Peyer's patch (tissue), 4 donors: Measurements from ENCODE around the gene HOXA6. TPM values are rescaled to one million over a fixed set of nuclear protein-coding genes. Genes with fewer than 3 reads are reported as not detected.

Source experiments
- DNase-seq, 3 donors: peaks; one replicate each; pipeline ENCODE4 v3.0.0-alpha.2; 2017 to 2019
- H3K27ac ChIP-seq, 4 donors: fragments of 200-600 bp; sonication (generic); one replicate each; pipeline ENCODE4 v1.5.1; 2016 to 2019
- H3K27me3 ChIP-seq, 2 donors: fragments of 200-600 bp; sonication (generic); one replicate each; pipeline ENCODE4 v1.5.1; 2019
- H3K36me3 ChIP-seq, 3 donors: fragments of 200-600 bp; sonication (generic); one replicate each; pipeline ENCODE4 v1.5.1; 2016 to 2019
- H3K4me1 ChIP-seq, 4 donors: fragments of 200-600 bp; sonication (generic); one replicate each; pipeline ENCODE4 v1.5.1; 2016 to 2019
- H3K4me3 ChIP-seq, 4 donors: fragments of 200-600 bp; sonication (generic); 1 replicate in 3 of 4; 2 replicates in 1 of 4; pipeline ENCODE4 v1.5.1; 2016 to 2019; ENCODE audit warnings: mild to moderate bottlenecking in 1 of 4
- H3K9me3 ChIP-seq, 4 donors: fragments of 200-600 bp; sonication (generic); one replicate each; pipeline ENCODE4 v1.5.1; 2016 to 2019; ENCODE audit warnings: mild to moderate bottlenecking in 1 of 4
- CTCF ChIP-seq, 6 experiments: fragments of 450-650 bp in 4 of 6; fragments of 200-600 bp in 2 of 6; sonication (generic) in 1 of 6; IDR thresholded peaks; one replicate each; pipeline ENCODE4 v1.5.1; 2017 to 2019; ENCODE audit warnings: antibody characterized with exemption in 6 of 6, mild to moderate bottlenecking in 3 of 6, moderate library complexity in 1 of 6
- POLR2A ChIP-seq, 2 donors: fragments of 450-650 bp; IDR thresholded peaks; one replicate each; pipeline ENCODE4 v1.5.1; 2017; ENCODE audit warnings: antibody characterized with exemption in 2 of 2, mild to moderate bottlenecking in 2 of 2, moderate library complexity in 2 of 2
- total RNA-seq, 4 donors: library from RNA; depleted of rRNA; stranded (reverse); fragments of >200 nt; gene quantifications; one replicate each; pipeline ENCODE4 v1.1.0, GENCODE V29; 2016

The HOXA6 gene
- total RNA-seq, result 10 to 100 TPM; 18.7 to 45.0 (median 30.7) TPM

- Histone ChIP-seq H3K27ac (peak within 1 kb of the TSS; percentile 66 to 96 (median 79)), H3K4me1 (peaks cover 0 to 36% (median 11%) of the 10 kb centered on the region in 4 donors), H3K9me3 (no peaks in the 10 kb centered on the region), H3K4me3 (peak within 1 kb of the TSS; percentile 18 to 75 (median 47)), H3K27me3 (no peaks in the 10 kb centered on the region), H3K36me3 (peaks cover 0 to 9% (median 0%) of the 10 kb centered on the region in 3 donors)
- no peak for TF ChIP-seq CTCF (IDR thresholded peaks at IDR 0.05)
- peak in 1 of 2 donors; percentile 36 for TF ChIP-seq POLR2A (IDR thresholded peaks at IDR 0.05)
- DNase-seq, result peak in 2 of 3 donors; percentile 79 to 88
These were observed at the start of gene HOXA6 for GRCh38 chr7:27147199-27148030. HOXA6 (minus strand) TSS chr7:27147774; CDS start chr7:27147749, 25 bp downstream.

DNA sequence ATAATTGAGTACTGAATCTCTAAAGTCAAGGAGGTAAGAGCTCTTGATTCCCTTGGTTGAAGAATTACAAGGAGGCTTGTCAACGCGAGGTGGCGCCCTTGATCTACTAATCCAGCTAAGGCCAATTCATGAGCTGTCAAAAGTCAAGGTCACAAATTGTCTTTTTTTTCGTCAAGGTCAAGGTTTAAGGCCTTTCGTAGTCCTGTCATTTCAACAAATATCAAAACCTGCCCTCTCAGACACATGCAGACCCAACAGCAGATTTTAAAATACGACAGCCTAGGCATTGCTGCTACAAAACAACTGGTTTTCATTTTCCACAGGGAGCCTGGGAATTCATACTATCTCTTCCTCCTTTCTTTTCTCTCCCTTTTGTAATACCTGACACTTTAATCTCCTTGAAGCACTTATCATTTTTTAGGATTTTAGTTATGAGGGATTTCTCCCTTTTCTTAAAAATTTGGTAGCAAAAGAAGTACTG, 48.8 kb upstream of the HOXA6 start:
- H3K27me3 ChIP-seq, result peaks cover 0 to 88% of the 10 kb centered on the region in 2 donors
- H3K9me3 ChIP-seq, result peaks cover 0 to 6% (median 0%) of the 10 kb centered on the region in 4 donors
- no peak overlapping the region for H3K4me3 ChIP-seq
- H3K27ac ChIP-seq, result no peak overlapping the region
- peak; percentile 82 to 95 (median 87) for DNase-seq
- no peaks in the 10 kb centered on the region for H3K36me3 ChIP-seq
- H3K4me1 ChIP-seq, result peaks cover 8 to 45% (median 25%) of the 10 kb centered on the region in 4 donors
- TF ChIP-seq POLR2A (IDR thresholded peaks at IDR 0.05) (no peak), CTCF (IDR thresholded peaks at IDR 0.05) (peak; percentile 14 to 87 (median 76))

DNA sequence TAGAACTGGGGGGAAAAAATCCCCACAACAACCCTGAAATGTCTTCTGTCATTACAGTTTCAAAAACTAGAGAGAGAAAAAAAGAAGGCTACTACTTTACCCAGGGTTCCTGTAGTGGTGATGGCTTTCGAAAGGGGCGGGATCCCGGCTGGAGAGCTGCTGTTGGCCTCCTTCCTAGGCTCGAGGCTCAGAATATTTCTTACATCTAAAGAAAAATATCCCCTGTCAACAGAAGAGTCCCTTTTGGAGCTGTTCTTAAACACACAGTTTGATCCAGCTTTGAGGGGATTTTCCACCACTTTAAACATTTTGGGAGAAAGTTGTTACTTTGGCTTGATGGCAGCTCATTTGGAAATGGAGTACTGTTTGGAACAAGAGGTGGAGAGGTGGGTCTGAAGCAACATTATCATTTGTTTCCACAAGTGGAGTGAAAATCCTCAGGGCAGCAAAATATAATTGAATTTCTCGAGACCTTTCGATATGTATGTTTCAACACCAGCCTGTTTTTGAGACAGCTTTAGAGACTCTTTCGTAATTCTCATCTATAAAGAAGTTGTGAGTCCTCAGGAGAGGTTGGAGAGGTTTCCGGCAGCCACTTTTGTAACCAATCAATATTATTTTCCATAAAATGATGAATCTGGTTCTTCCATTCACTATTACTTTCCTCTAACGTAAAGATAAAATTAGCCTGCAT, 47.3 kb upstream of the HOXA6 start:
- no peak for DNase-seq
- TF ChIP-seq POLR2A (IDR thresholded peaks at IDR 0.05) (no peak), CTCF (IDR thresholded peaks at IDR 0.05) (no peak)
- Histone ChIP-seq H3K9me3 (peaks cover 0 to 6% (median 0%) of the 10 kb centered on the region in 4 donors), H3K27me3 (peaks cover 0 to 88% of the 10 kb centered on the region in 2 donors), H3K27ac (no peak overlapping the region), H3K36me3 (no peaks in the 10 kb centered on the region), H3K4me1 (peaks cover 8 to 30% (median 15%) of the 10 kb centered on the region in 4 donors), H3K4me3 (no peak overlapping the region)

GRCh38 chr7:27194002-27194352, 46.4 kb upstream of the HOXA6 start:
- no peak overlapping the region for H3K4me3 ChIP-seq
- peaks cover 3 to 90% of the 10 kb centered on the region in 2 donors for H3K27me3 ChIP-seq

More at GRCh38 chr7:27194002-27194352, 46.4 kb upstream of the HOXA6 start:
- TF ChIP-seq CTCF (IDR thresholded peaks at IDR 0.05), result no peak
- no peak for TF ChIP-seq POLR2A (IDR thresholded peaks at IDR 0.05)
- H3K27ac ChIP-seq, result no peak overlapping the region
- no peaks in the 10 kb centered on the region for H3K36me3 ChIP-seq
- no peak for DNase-seq
- peaks cover 6 to 28% (median 14%) of the 10 kb centered on the region in 4 donors for H3K4me1 ChIP-seq
- peaks cover 0 to 1% (median 0%) of the 10 kb centered on the region in 4 donors for H3K9me3 ChIP-seq
